NCI-H345 treated with DMSO at 0.1 percent for 48 hours (cell line): ENCODE measurements around the gene HGF.
"Not testable (repeated sequence)": the region's sequence is repeated elsewhere in the genome, so short reads cannot be mapped to it uniquely, and the experiment has no call there.

Source experiments
- DNase-seq: peaks from one replicate; lab custom pipeline; 2025; ENCODE audit not compliant: unreplicated experiment; lab: John Stamatoyannopoulos, UW

HGF gene

DNA sequence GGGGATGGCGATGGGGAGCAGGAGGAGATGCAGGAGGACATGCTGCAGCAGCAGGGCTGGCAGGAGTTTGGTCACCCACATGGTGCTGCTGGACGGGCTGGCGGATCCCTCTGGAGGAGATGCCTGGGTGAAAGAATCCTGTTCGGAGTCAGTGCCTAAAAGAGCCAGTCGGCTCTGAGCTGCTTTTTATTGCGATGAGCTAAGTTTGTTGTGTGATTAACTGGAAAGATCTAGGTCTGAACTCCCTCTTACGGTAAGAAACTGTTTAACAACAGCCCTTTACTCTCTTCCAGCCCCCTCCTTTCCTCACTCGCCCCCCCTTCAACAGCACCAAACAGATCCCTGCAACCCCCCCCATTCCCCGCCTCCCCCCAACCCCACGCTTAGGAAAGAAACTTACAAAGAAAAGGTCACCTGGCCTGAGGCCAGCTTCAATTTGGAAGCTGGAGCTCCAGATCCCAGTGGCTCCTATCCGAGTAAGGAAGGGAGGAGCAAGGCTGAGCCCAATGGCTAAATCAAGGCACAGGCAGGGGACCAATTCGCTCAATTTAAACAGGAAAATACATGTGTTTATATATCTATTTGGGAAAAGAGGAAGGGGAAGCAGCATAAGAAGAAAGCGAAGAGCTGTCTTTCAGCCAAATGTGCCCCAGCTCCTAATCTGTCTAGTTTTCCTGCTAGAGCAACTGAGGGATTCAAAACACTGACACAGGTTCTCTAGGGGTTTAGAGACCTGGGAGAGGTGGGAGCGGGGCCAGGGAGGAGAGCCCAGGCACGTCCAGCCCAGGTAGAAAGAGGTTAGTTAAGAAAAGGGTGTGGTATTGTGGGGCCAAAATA lies at the start of gene HGF:
TSS of gene HGF (minus strand) at position 157 of the 837 bp plus-strand sequence. CDS start at position 81, 76 bp downstream.
- no peak for DNase-seq

DNA sequence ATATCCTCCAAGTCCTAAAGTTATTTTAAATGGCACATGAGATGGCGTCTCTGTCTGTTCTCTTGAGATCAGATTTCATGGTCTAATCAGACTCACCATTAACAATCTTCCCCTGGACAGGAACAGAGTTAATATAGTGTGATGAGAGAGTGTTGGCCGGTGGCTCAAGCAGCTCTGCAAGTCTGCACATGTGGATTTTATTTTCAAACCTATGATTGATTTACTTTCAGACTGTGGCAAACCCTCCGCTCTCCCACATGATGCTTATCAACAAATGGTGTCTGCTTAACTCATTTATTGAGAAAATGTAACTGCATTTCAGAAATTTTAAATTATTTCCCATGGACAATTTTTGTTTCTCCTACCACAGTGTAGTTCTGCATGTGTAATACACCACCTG lies 46.5 kb upstream of the HGF start:
- no peak for DNase-seq

DNA sequence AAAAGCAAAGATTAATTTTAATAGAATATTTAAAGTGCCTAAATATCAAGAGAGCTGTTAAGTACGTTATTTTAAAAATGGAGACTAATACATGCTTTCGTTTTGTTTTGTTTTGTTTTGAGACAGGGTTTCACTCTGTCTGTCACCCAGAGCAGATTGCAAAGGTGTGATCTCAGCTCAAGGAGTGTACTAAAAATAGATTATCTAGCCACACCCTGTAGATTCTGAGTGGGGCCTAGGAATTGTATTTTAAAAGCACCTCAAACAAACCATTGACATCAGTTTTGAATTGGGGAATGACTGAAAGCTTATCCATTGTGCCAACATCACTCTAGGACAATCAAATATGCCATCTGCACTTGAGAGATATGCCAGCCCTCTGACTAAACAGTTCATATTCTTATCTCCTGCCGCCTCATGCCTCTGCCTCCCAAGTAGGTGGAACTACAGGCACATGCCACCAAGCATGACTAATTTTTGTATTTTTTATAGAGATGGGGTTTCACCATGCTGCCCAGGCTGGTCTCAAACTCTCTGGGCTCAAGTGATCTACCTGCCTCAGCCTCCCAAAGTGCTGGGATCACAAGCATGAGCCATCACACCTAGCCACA lies 43.1 kb upstream of the HGF start:
- DNase-seq = not testable (repeated sequence)

DNA sequence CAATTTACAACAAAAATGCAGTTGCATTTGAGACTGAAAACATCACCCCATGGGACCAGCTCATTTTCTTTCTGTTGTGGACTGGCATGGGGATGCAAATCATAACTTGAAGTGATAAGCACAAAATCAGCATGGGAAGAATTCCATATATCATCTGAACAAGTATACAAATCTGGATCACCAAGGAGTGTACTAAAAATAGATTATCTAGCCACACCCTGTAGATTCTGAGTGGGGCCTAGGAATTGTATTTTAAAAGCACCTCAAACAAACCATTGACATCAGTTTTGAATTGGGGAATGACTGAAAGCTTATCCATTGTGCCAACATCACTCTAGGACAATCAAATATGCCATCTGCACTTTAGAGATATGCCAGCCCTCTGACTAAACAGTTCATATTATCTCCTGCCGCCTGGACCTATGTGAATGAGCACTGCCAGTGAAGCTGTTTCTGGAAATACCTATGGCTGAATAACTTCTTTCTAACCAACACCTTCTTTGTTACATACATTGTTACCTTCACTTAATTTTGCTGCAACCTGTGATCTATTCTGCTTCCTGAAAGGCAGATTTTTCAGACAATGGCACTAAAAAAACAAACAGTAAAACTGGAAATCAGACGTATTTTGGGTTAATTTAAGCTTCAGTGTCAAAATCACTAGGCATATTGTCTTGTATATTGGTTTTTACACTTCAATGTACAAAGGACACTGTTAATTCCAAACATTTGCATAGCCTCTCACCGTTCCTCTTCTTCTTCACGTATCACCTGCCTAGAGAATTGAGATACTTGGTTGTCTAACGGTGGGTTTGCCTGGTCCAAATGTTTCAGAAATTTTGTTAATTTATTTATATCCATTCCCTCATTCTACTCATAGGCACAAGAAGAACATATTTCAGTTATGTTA lies 42.4 kb upstream of the HGF start:
- DNase-seq = no peak

DNA sequence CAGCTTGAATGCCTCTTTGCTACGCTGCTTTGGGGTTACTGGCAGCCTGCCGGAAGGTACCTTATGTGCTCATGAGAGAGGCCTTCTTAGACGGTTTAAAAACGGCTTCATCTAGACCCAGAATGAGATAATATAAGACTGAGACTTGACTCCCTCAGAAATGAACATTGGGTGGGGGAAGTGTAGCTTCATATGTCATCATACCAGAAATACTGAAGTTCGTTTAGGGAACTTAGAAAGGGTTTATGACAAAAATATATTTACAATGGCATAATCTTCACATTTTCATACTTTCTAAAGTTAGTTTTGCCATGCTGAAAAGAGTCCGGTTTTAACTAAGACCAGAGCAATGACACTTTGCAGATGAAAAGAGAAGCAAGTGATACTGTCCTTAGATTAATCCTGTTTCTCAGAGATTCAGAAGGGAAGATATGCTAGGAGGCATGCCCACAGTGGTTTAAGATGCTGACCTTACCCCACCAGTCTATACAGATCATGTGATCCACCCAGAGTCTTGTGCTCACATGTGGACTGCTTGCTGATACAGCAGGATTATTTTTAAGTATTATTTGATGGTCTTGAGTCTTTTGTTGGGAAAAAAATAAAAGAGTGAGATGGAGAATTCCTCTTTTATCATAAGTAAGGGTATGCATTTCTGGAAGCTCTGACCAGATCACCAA lies 40.8 kb upstream of the HGF start:
- no peak for DNase-seq

DNA sequence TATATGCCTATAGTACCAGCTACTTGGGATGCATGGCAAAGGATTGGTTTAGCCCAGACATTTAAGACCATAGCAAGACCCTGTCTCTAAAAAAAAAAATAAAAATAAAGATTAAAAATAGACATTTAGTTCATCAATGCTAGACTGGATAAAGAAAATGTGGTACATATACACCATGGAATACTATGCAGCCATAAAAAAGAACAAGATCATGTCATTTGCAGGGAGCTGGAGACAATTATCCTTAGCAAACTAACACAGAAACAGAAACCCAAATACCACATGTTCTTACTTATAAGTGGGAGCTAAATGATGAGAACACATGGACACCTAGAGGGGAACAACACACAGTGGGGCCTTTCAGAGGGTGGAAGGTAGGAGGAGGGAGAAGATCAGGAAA lies 38.5 kb upstream of the HGF start:
- DNase-seq = not testable (repeated sequence)

DNA sequence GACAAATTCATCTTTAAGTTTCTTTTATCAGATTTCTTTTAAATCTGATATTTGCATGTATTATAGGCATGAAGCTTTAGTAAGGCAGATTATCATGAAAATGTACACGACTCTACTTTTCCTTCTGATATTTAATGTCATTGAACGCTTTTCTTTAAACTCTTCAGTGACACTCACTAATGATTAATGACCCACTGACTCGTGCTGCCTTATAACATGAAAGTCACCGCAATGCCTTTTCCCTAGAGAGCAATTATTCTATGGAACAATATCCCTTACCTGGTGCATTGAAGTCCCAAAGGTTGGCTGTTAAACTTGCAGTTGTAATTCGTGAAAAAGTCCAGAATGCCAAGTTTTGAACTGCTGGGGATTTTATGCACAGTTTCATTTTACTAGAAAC lies 33.4 kb upstream of the HGF start:
- no peak for DNase-seq

DNA sequence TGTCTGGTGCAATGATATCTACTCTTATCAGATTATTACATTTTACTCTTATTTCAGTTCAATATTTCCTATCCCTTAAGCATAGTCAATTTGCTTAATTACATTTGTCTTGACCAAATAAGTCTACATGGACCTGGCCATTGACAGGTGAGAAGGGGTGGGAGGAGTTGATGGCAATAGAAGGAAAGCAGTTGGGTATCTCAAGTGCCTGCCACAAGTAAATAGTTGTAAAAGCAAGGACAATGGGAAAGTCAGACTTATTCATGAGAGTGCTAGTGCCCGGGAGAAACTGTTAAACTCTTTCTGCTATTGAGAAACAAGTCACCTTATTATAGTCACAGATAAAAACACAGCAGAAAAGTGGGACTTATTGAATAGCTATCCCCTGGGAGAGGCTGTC lies 32.4 kb upstream of the HGF start:
- DNase-seq = no peak

DNA sequence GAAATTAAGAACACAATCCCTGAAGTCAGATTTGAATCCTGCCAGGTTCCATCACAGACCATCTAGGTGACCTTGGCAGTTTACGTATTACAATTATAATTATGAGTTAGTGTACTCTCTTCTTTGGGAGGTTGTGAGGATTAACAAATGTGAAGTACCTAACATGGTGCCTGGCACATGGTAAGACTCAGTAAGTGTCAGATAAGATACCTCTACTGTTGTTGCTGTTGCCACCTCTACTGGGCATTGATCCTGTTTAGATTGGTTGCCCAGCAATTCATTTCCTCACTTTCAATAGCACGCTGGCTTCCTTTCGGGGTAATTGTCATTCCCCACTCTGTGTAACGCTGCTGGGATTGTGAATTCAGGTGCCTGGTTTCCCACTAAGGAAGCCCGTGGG lies 31.7 kb upstream of the HGF start:
- DNase-seq = no peak

DNA sequence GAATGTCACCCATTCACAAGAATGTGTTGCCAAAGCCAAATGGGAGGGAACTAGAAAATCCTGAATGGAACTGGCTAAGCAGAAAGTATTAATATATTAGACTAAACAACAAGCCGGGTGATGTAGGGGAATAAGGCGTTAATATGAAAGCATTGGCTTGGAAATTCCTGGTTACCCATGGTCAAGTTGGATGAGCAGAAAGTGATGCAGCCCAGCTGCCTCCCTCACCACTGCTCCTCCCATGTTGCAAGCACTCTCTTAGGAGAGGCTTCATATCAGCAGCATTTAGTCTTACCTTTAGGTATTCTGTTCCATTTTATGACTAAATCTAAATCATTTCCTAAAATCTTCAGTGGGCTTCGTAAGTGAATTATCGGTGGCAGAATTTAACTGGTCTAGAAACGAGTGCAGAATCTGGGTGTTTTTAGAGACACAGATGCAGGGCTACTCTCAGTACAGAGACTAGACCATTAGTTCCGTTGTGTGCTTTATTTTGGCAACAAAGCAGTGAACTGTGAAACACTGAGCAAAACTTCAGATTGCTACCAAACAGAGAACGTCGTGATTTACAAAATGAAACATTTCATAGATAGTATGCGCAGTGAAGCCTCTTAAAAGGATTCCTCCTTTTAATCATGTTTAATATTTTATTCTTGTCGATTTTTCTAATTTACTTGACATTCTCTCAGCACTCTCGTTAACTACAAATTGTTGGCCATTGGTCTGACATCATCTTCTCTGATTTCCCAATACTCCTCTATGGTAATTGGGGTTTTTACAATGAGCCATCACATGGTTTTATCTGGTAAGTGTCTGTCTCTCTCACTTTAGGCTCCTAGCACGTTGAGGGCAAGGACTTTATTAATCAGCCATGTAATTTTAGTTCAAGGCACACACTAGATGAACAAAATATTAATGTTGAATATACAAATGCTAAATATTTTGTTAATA lies 22.0 kb upstream of the HGF start:
- no peak for DNase-seq

DNA sequence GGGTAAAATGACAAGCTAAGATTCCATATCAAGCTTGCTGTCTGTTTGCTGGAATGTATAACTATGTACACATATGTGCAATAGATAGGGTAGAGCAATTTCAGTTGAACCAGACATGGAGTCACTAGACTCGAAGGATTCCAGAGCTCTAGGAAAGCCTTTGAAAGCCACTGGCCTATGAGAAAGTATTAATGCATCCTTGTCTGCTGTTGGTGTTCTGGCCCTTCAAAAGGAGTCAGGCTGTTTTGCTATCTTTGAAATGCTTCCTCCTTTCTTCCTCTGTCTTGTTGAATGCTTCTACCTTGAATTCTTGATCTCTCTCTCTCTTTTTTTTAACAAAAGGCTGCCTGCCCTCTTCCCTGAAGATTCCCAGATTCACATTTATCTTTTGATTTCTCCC lies 20.8 kb upstream of the HGF start:
- no peak for DNase-seq

DNA sequence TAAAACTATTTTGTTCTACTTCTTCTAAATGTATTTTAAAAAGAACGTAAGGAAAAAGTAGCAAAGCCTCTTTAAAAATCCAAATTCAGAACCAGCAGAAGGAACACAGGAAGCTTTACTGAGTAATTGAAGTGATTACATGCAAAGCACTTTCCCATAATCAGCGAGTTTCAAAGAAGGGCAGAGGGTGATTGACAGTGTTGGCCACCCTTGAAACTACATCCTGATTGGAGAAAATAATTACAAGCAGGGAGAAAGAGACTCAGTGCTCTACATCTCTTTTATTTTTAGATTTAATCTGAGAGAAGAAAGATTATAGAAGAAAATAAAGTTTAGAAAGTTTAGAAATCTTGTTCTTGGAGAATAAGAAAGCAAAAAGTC lies 20.3 kb upstream of the HGF start:
- no peak for DNase-seq

DNA sequence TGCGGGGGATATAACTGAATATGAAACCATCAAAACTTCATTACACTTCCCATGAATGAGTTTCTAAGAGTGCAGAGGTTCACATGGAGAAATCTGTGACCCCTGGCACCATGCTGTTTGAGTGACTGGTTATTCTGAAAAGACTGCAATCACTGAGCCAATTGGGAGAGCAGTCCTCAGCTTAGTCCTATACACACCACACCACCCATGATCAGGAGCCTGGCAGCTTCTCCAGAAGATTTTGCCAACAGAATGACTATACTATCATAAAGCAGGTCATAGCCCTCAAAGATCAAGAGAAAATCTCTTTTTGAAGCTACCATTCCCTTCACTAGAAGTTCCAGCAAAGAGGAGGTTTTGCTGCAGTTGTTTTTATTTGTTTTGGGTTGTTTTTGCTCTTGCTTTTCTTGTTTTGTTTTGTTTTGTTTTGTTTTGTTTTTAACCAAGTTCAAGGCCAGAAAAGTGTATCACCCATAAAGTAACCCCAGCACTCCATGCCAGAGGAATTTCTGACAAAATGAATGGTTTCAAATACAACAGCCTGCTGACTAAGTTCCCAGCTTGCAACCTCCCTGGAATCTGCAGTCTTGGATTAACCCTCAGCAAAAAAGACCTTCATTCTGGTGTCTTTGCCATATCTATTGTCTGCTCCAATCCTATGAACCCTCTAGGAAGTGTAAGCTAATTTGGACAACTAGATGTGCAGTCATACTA lies 19.7 kb upstream of the HGF start:
- no peak for DNase-seq

DNA sequence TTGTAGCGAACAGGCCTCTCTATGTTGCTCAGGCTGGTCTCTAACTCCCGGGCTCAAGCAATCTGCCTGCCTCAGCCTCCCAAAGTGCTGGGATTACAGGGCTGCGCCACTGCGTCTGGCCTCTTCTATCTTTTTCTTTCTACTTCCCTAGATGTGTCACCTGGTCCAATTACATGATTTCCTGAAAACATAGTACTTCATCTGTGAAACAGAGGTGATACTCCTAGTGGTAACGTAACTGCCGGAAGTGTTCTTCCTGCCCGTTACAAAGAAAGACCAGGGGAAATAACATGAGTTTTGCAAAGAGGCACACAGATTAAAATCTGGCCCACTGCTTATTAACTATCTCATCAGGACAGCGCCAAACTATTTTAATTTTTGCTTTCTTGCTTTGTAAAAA lies 18.4 kb upstream of the HGF start:
- DNase-seq = no peak

DNA sequence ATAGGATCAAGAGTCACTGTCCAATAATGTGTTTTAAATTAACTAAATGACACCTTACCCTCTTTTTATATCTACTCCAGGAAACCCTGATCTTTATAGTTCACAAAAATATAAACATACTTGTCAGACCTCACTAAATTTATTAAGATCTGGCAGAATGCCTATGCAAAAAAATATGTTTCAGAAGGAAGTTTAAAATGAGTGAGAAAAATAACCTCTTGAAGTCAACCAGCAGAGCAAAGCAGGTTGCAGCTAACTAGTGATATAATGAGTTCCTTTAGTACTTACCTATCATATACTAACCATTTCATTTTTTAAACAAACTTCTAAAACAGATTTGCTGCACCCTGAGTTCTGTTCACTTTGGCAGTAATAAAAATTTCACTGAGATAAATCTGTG lies 14.0 kb upstream of the HGF start:
- DNase-seq = no peak

DNA sequence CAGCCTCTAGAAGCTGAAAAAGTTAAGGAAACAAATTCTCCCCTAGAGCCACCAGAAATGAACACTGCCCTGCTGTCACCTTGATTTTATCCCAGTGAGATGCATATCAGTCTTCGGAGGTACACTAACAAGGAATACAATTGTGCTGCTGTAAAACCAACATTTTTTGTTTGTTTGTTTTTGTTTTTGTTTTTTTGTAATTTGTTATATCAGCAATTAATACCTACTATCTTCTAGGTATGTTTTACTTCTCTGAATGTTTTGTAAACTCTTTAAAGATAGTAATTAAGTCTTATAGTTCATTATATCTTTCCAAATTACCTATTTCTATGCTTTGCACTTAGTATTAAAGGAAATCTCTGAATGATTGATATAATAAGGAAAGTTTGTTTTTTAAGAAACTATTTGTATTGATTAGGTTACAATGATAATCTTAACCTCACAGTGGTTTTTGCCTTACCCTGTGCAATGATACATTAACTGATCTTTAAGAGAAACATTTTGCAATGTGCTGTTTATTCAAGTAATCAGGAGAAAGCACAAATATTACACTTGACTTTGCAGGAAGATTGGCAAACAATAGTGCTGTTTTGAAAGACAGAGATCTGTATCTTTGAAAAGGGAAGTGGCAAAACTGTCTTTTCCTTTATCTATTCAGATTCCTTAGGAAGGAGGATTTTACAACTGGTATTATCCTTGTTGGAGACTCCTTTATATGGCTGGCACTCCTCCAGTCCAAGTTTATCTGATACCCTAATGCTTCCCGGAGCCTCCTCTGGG lies 11.3 kb upstream of the HGF start:
- no peak for DNase-seq

DNA sequence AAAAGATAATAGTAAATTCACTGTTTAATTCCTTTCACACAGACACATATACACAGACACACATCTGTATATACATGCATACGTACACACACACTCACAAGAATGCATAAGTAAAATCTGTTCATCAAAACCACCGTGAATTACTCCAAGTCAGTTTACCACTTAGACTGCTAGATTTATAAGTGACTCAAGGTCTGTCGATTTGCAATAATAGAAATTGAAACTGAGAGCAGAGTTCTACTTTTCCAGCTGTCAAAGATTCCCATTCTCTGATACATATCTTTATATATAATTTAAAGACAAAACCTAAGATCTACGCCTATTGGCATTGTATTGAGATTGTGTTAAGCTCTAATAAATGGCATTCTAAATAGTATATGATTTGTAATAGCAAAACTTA lies 9.9 kb upstream of the HGF start:
- DNase-seq = no peak

DNA sequence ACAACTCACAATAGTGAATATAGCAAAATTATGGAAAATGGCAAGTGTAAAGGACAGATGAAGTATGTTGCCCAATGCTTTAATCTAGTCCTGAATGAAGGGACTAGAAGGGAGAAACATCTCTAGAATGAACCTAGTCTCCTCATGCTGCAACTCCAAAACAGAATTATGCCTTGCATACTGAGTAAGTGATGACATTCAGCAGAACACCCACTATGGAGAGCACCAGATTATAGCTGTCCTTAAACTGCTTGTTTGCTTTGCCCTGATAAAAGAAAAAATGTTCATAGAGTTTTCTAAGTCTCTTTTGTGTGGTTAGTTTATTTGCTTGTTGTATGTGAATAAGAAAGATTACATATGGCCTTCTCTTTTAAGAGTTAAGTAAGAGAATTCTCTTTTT lies 7.8 kb upstream of the HGF start:
- no peak for DNase-seq
